EL (cell line): ENCODE measurements around the gene GFRA4.

Experiments
- DNase-seq: peaks from one replicate; pipeline ENCODE4 v3.0.0-alpha.2; 2016

Gene GFRA4

DNA sequence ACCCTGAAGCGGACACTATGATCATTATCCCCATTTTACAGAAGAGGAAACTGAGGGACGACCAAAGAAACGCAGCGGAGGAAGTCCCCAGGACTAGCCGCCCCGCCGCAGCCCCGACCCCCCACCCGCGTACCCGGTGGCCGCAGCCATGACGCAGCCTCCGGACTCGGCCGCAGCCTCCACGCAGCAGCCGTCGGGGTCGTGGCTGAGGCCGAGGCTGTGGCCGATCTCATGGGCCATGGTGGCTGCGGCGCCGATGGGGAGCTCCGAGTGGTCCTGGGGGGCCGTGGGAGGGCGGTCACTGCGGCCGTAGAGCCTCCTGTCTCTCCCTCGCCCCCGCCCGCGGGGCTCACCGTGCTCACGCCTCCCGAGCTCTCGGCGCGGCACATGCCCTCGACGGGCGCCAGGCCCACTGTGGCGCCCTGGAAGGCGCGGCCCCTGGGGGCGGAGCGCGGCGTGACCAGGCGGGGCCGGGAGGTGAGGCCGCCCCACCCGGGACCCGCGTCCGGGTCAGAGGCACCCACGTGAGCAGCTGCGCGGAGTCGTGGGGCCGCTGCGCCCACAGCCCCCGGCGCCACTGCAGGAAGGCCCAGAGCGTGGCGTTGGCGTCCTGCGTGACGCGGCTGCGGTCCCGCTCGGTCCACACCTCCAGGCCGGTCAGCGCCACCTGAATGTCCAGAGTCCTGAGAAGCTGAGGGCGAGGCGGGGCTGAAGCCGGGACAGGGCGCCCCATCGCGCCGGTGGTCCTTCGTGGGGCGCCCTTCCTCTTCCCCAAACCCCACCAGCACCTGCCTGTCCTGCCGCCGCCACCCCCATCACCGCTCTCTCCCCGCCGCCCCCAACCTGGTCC lies 10.2 kb upstream of the GFRA4 start:
- DNase-seq: no peak

DNA sequence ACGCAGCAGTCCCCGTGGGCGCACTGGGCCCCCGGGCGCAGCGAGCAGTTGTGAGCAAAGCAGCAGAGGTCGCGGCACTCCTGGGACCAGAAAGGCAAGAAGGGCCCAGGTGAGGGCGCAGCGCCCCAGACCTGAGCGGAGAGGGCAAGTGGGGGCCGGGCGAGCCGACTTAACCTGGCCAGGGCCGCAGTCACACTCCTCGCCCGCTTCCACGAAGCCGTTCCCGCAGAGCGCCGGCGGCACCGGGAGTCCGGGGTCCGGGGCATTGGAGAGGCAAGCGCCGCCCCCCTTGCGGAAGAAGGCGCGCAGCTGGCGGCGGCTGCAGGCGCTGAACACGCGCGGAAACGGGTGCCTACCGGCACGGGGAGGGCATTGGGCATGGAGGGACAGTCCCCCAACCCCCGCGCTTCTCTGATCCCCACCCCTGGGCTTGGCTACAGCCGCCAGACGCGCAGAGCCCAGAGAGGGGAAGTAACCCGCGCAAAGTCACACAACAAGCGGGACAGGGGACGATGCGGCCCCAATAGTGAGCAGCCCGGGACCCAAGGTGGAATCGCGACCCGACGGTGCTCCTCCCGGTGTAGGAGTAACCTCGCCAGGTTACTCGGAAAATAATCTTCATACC lies 9.5 kb upstream of the GFRA4 start:
- DNase-seq: no peak

DNA sequence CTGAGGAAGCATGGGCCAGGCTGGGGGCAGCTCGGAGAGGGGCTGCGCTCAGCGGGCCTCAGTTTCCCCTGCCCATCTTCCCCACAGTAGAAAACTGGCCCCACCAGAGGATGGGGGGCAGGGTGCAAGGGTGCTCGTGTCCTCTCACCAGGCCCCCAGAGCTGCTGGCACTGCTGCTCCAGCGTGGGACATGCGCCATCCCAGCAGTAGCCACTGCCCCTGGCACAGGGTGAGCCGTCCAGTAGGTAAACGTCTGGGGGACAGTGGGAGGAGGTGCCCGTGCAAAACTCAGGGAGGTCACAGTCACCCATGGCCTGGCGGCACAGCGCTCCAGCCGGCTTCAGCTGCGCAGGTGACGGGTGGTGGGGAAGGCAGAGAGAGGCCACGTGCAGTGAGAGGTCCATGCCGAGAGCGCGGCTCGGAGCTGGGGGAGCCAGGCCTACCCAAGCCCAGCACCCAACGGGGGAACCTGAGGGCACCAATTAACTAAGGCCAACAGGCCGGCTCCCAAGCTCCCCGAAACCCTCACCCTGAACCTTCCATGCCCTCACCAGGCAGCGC lies 8.9 kb upstream of the GFRA4 start:
- DNase-seq: no peak

DNA sequence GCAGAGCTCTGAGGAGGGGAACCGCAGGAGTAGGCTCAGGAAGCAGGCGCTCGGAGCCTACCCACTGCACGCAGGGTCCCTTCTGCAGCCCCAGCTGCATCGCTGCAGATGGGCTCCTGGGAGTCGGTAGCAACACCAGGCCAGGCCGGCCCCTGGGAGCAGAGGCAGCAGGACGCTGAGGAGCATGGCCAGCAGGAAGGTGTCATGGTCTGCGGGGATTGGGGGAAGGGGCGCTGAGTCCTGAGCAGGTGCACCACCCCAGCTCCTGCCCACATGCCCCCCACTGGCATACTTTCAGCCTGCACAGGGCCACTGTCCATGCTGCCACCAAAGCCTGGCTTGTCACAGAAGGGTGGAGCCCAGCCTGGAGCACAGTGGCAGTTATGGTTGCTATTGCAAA lies 7.7 kb upstream of the GFRA4 start:
- DNase-seq: no peak

DNA sequence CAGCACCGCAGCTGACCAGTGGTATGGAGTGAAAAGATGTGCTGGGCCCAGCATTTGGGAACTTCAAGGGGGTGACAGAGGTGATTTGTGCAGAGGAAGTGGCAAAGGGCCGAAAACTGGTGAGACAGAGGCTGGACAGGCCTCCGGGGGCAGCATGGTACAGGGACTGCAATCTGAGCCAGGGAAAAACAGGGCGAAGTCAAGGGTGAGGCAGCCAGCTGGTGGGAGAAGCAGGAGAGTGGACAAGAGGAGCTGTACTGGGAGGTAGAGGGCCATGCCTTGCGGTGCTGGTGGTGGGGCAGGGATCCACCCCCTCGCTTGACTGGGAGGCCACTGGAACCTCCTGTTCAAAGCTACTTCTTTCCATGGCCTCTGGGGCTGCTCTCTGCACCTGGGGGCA lies 7.3 kb upstream of the GFRA4 start:
- peak; percentile 49 for DNase-seq

DNA sequence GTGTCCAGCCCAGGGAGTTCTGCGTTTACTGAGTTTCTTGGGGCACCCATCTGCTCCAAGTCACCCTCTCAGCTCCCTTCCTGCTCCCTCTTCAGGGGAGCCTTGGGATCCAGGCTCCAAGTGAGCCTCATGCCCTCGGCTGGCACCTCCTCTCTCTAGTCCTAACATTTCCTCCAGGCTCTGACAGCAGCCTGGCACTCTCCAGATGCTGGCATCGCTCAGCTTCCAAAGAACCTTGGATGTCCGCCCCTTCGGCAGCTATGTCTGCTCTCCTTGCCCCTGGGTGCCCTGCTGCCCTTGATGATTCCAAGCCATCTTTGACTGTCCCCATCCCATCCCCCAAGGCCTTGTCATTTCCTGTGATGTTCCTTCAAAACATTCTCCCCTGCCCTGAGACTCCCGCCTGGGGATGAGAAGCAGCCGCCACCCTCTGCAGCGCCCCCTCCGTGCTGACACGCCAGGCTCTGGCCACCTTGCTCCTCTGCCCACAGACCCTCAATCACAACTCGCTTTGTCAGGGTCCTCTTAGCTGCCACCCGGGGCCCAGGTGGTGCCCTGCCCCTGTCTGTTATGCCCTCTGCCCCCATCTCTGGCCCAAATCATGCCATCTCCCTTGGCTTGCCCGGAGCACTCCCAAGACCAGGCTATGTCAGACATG lies 6.6 kb upstream of the GFRA4 start:
- no peak for DNase-seq

DNA sequence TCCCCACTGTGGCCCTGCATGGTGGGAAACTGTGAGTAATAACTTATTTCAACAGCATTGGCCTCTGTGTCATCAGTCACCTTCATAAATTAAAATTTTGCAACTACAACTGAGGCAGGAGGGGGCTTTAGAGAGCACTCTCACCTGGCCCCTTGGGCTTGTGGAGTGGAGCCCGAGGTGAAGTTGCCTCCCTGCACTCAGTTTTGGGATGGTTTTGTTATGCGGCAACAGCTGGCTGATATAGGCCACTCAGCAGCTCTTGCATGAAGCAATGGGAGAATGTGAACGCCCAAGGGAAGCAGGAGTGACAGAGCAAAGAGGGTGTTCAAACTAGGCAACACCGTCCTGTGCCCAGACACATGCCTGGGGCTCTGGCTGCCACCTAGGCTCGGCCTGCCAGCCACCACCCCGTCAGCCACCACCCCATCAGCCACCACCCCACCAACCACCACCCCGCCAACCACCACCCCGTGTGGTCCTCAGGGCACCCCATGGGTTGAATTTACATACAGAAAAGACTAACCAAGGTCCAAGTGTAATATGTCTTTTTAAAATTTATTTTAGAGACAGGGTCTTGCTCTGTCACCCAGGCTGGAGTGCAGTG lies 4.3 kb upstream of the GFRA4 start:
- no peak for DNase-seq

DNA sequence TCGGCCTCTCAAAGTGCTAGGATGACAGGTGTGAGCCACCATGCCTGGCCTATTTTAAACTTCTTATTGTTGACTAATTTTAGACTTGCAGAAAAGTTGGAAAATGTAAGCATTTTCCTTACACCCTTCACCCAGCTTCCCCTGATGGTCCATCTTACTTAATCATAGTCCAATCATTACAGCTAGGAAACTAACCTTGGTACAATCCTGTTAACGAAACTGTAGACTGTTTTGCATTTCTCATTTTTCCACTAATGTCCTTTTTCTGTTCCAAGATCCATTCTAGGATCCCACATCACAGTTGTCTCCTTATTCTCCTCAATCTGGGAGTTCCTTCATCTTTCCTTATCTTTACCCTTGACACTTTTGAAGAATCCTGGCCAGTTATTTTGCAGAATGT lies 659 bp upstream of the GFRA4 start:
- no peak for DNase-seq

DNA sequence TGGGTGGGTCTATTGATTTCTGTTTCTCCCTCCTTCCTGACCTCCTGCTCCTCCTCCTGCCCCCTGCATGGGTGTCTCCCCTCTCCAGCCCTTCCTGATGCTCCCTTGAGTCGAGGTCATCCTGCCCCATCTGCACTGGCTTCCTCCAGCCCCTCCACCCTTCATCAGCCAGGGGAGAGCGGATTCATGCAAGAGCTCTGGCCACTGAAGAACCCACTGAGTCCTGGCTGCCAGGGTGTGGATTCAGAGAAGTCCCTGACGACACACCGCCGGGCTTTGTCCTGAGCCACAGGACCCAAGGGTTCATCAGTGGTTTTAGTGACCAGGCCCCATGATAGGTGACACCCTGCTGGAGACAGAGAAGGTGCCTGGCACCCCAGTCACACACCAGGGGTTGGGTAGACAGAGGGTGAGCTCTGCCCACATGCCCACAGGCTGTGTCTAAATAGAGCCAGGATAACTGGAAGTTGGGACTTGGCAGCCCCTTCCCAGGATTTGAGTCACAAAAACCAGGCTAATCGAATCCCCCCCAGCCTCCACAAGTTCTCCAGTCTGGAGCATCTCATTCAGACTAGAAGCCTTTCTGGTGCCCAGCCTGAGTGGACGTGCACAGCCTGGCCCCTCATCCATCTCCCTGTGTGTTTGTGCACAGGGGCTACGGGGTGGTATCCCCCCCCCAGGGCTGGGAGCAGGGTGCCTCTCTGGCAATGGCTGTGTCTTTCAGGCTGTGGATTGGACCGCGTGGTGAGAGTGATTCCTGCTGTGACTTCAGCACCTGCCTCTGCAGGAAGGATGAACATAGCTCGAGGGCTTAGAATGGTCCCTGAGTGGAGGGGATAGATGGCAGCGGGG lies 1.2 kb downstream of the GFRA4 start:
- DNase-seq: no peak

DNA sequence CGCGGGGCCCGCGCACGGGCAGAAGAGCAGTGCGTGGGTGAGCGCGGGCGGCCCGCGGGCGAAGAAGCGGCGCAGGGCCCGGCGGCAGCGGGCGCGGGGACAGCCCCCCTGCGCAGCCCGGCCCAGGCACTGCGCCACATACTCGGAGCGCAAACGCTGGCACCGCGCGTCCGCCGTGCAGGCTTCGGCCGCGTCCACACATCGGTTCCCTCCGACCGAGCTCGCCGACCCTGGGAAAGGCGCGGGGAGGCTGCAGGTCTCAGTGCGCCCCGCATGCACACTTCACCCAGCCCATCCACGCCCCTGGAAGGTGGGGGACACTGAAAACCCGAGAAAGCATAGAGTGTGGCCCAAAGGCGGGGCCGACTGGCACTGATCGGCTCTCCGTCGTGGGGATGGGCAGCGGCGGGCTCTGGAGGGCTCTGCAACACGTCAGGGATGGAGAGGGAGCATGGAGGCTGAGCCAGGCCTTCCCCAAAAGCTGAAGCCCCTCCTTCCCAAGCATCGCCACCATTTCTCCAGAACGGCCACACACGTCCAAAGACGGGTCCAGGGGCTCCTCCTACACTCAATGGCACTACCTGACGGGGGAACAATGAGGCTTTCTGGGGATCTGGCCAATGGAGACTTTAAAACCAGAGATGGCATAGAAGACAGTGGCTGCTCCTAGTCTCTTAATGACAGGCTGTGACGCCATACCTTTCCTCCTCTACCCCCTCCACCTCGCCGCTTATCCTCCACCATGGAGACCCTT lies 2.0 kb downstream of the GFRA4 start:
- DNase-seq: no peak

DNA sequence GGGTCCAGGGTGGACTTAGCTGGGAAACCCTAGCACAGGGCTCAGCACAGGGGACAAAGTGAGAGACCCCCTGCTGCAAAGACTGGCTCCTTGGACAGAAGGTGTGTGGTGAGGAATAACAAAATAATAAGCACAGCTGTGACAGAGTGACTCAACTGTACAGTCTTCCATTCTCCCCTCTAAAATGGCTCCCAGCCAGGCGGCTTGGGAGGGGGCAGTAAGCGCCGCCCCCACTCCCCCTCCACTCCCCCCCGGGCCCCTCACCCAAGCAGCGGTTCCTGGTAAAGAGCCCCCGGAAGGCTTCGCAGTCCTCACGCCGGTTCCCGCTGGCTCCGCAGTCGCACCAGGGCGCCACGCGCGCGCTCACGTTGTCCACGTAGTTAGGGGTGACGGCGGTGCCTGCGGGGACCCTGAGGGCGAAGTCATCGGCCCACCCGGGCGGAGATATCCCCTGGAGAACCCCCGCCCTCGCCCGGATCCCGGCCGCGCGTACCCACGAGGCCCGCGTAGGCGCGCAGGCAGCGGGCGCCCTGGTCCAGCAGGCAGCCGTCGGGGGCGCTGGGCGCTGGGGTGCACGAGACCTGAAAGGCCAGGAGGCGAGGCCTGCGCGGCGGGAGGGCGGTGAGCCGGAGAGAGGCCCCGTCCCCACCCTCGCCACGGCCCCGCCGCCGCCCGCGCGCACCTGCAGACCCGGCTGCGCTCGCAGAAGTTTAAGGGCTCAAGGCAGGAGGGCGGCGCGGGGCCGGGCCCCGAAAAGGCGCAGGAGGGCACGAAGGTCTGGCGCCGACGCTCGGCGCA lies 2.7 kb downstream of the GFRA4 start:
- no peak for DNase-seq

DNA sequence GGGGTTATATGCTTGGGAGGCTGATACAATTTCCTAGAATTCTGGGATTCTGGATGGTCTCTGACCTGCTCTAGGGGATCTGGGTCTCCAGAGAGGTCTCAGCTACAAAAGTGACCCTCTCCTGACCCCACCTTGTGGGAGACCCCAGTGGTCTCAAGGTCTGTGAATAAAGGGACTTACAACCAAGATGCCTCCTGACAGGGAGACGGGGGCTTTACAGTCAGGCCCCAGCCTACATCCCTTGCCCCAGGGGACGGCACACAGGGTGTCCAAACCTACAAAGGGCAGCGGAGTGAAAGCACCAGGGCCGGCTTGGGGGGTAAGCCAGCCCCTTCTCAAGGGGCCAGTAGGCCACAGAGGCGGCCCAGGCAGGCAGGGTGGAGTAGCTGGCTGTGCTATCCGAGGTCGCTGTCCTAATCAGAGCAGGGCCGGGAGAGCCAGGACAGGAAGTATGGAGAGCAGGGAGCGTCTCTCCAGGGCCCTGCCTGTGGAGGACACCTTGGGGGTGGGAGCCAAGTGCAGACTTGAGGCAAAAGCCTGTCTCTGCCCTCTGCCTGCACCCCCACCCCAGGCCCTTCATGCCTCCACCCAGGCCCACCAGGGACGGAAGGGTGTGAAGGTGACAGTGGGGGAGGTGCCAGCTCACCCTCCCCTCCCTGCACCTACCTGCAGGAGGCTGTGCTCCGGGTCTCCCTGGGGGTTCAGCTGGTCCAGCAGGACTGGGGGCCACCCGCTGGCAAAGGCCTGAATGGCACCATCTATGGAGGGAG lies 3.5 kb downstream of the GFRA4 start:
- no peak for DNase-seq

DNA sequence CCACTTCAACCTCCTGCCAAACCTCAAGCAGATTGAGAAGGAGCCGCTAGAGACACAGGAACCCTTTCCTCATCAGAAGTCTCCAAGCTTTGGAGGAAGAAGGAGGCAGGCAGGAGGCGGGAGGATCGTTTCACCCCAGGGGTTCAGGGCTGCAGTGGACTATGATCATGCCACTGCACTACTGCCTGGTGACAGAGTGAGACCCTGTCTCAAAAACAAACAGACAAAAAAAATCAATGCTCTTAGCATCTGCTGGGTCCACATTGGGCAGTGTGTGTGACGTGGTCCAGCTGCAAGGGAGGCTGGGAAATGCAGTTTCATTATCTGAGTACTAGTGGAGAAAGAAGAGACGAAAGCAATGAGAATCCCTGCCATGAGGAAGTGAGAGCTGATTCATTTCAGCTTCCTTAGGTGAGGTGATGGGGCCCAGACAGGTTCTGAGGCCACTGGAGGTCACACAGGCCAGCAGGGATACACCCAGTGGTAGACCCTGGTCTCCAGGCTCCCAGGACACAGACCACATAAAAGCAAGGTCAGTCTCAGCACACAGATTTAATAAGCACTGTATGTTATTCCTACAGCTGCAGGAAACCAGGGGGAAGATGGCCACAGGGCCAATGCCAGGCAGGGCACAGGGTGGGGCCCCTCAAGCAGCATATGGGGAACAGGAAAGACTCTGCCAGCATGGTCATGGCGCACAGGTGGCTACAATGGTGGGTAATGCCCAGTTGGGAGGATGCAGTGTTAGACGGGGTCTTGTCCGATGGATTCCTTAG lies 4.3 kb downstream of the GFRA4 start:
- no peak for DNase-seq

DNA sequence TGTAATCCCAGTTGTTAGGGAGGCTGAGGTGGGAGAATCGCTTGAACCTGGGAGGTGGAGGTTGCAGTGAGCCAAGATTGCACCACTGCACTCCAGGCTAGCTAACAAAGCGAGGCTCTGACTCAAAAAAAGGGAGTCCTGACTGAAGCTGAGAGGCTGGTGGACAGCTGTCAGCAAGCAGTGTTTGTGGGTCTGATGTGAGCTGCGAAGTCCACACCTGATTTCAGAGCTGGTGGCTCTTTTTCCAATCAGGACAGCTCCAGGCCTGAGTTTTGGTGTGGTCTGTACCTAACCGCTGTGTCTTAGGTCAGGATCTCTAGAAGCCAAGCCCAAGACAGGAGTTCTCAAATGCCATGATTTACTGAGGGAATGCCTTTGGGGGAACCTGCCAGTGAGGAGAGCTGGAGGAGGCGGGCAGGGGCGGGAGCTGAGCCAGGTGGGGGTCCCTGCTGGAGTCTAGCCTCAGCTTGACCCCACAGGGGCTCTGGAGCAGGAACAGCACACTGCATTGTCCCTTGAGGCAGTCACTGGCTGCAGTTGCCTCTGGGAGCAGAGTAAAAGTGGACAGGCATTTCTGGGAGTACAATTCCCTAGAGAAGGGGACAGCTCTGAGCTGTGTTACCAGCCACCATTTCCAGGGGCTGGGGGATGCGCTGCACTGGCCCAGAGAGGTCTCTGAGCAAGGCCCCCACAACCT lies 5.0 kb downstream of the GFRA4 start:
- no peak for DNase-seq

DNA sequence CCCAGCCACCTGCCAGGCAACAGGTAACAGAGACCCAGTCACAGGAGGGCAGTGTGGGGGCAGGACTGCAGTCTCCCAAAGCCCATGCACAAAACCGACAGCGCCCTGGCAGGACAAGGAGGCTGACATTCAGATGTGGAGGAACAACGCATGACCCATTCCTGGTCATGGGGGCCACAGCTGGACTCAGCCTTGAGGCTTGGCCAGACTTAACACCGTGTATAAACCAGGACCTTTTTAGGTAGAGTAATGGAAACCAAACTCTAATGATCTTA lies 8.1 kb downstream of the GFRA4 start:
- DNase-seq: no peak

DNA sequence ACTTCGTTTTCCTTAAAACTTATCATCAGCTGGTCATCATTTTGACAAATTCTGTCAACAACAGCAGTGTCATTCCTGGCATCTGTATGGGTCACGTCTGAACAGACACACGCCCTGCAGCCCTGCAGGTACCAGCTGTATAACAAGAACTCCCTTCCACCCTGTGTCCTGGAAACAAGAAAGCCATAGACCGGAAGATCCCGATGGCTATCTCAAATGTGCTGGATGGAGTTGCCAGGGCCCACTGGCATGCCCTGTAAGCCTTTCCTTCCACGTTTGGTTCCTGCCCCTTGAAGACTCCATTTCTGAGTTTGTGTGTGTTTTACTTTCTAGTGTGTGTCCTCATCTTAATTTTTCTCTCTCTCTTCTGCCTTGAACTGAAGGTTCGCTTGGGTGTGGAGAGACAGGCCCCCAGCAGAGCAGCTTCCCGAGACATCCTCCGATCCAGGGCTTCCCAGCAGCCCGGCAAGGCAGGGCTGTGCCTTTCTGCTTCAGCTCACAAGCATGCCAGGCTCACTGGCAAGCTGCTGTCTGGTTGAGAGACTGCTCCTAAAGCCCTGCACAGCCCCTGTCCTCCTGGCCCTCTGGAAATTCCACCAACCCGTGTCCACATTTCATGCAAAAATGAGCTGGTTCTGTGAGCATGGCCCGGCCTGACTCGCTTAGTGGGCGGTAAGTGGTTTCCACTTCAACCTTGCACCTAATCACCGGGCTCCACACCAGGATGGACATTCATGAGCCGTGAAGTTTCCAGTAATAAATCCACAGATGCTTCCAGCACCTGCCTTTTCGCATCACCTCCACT lies 8.7 kb downstream of the GFRA4 start:
- DNase-seq: no peak

DNA sequence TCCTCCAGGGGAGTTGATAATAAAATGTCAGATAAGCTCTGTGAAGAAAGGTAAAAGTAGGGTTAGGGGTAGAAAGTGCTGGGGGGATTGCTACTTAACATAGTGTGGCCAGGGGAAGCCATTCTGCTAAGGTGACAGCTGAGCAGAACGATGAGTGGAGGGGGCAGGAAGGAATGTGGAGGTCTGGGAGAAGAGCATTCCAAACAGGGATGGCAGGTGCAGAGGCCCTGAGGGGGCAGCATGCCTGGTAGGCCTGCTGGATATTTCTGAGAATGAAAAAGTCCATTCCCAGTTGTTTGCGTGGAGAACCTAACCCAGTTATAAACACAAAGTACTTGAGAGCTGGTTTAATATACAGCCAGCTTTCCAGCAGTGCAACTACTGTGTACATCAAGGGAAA lies 9.3 kb downstream of the GFRA4 start:
- DNase-seq: no peak
